Activated T-helper 9 cell treated with anti-CD3 and anti-CD28 coated beads, Interleukin-2, amount 50 U/mL, for 16 hours (primary cell): ENCODE measurements around the gene NUAK1.
"Not testable (repeated sequence)": the region's sequence is repeated elsewhere in the genome, so short reads cannot be mapped to it uniquely, and the experiment has no call there.

ENCODE experiments used
- DNase-seq: peaks from one replicate; pipeline ENCODE4 v3.0.0-alpha.2; 2020; ENCODE audit warnings: low read depth

NUAK1 gene

GRCh38 chr12:106146987-106147386, 8.2 kb upstream of the NUAK1 start:
- DNase-seq: no peak

GRCh38 chr12:106145539-106146447, 7.0 kb upstream of the NUAK1 start:
- no peak for DNase-seq

- no peak for DNase-seq
Observed at GRCh38 chr12:106144847-106145246, 6.1 kb upstream of the NUAK1 start.

- DNase-seq: no peak
Observed at GRCh38 chr12:106142591-106143261, 4.0 kb upstream of the NUAK1 start.

GRCh38 chr12:106141920-106142319, 3.2 kb upstream of the NUAK1 start:
- DNase-seq: not testable (repeated sequence)

- no peak for DNase-seq
Observed at GRCh38 chr12:106141452-106141851, 2.7 kb upstream of the NUAK1 start.

- DNase-seq: no peak
Observed at GRCh38 chr12:106141003-106141402, 2.2 kb upstream of the NUAK1 start.

- DNase-seq: no peak
Observed at GRCh38 chr12:106140223-106140986, 1.7 kb upstream of the NUAK1 start.

GRCh38 chr12:106139422-106140171, 843 bp upstream of the NUAK1 start:
- DNase-seq: no peak

- no peak for DNase-seq
Observed at GRCh38 chr12:106138357-106138632, 459 bp downstream of the NUAK1 start.

GRCh38 chr12:106137530-106138356, 1.0 kb downstream of the NUAK1 start:
- no peak for DNase-seq

GRCh38 chr12:106136263-106136662, 2.5 kb downstream of the NUAK1 start:
- DNase-seq: peak; percentile 49

- DNase-seq: no peak
Observed at GRCh38 chr12:106135781-106136180, 3.0 kb downstream of the NUAK1 start.

GRCh38 chr12:106135075-106135474, 3.7 kb downstream of the NUAK1 start:
- DNase-seq: no peak

- DNase-seq: no peak
Observed at GRCh38 chr12:106134294-106134949, 4.3 kb downstream of the NUAK1 start.

- DNase-seq: no peak
Observed at GRCh38 chr12:106133136-106134087, 5.3 kb downstream of the NUAK1 start.

GRCh38 chr12:106132175-106133135, 6.3 kb downstream of the NUAK1 start:
- DNase-seq: no peak

- no peak for DNase-seq
Observed at GRCh38 chr12:106131676-106132075, 7.1 kb downstream of the NUAK1 start.
